ENCODE data around the gene FOXP1.

The FOXP1 gene

DNA sequence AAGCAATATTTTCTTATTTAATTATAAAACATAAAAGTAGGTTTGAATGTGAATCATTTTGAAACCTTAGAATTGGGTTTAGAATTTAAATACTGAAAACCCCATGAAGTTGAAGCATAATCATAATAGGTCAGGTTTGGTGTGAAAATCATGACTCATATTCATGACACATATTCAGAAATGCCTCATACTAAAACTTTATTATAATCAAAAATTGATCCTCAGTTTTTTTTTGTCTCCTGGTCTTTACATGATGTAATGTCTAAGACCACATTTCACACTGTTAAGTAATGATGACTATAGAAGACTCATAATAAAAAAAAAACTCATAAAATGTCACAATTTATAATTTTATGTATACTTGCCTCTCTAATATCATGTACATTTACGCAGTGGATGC lies 190.4 kb downstream of the FOXP1 start:
- Histone ChIP-seq H3K4me3 (ENCODE audit: low read length) (peak overlapping the region; percentile 23), H3K79me2 (ENCODE audit: low read length) (no peaks in the 10 kb centered on the region), H2AFZ (ENCODE audit: low read depth, low read length) (no peak overlapping the region), H3K27ac (ENCODE audit: low read length) (no peak overlapping the region), H3K4me2 (ENCODE audit: low read length) (peak overlapping the region; percentile 90), H4K20me1 (ENCODE audit: insufficient read depth, low read length) (0 out of 2 replicates have a peak, but pooled peaks cover 3% of the 10 kb centered on the region), H3K4me1 (ENCODE audit: low read length) (peaks cover 89% of the 10 kb centered on the region), H3K9me3 (ENCODE audit: insufficient read depth, low read length) (no peaks in the 10 kb centered on the region), H3K27me3 (ENCODE audit: low read depth, low read length) (peaks cover 50% of the 10 kb centered on the region), H3K9ac (ENCODE audit: low read length) (no peak overlapping the region), H3K36me3 (replicated peaks; ENCODE audit: low read depth, low read length) (no peaks in the 10 kb centered on the region)
- TF ChIP-seq EZH2phosphoT487 (IDR thresholded peaks at IDR 0.05; ENCODE audit: low read depth): peak; percentile 48; the same call in 1 of the 2 replicates
- TF ChIP-seq CTCF (IDR thresholded peaks at IDR 0.05; ENCODE audit: low read depth, low read length): no peak

DNA sequence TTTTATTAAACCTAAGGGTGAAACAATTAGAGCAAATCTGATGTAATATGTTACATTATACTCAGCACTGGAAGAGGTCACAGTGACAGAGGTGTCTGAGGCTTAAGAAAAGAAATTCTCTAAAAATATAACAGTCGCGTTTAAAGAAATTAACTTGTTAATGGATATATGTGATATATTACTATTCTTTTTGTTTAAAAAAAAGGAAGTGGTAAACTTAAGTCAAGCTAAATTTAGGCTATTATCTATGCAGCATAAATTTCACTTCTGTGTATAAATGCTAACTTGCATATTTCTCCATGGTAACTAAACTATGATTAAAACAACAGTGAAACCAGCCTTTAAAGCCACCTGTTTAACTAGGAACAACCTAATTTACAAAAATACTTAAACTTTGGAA lies 191.3 kb downstream of the FOXP1 start:
- H3K27ac ChIP-seq (ENCODE audit: low read length): peak overlapping the region; percentile 43
- H3K4me3 ChIP-seq (ENCODE audit: low read length): peak overlapping the region; percentile 66
- H2AFZ ChIP-seq (ENCODE audit: low read depth, low read length): no peak overlapping the region
- H3K9me3 ChIP-seq (ENCODE audit: insufficient read depth, low read length): no peaks in the 10 kb centered on the region
- peaks cover 52% of the 10 kb centered on the region for H3K27me3 ChIP-seq (ENCODE audit: low read depth, low read length)
- peak overlapping the region; percentile 90 for H3K4me2 ChIP-seq (ENCODE audit: low read length)
- TF ChIP-seq EZH2phosphoT487 (IDR thresholded peaks at IDR 0.05; ENCODE audit: low read depth): no peak
- no peak for TF ChIP-seq CTCF (IDR thresholded peaks at IDR 0.05; ENCODE audit: low read depth, low read length)
- no peaks in the 10 kb centered on the region for H3K79me2 ChIP-seq (ENCODE audit: low read length)
- H3K9ac ChIP-seq (ENCODE audit: low read length): peak overlapping the region; percentile 18; the same call in 1 of the 2 replicates
- H3K4me1 ChIP-seq (ENCODE audit: low read length): peaks cover 83% of the 10 kb centered on the region
- H4K20me1 ChIP-seq (ENCODE audit: insufficient read depth, low read length): 0 out of 2 replicates have a peak, but pooled peaks cover 3% of the 10 kb centered on the region
- H3K36me3 ChIP-seq (replicated peaks; ENCODE audit: low read depth, low read length): no peaks in the 10 kb centered on the region

GRCh38 chr3:71391361-71391760 lies 192.2 kb downstream of the FOXP1 start:
- Histone ChIP-seq H3K27ac (ENCODE audit: low read length) (no peak overlapping the region; the same call in 1 of the 2 replicates), H2AFZ (ENCODE audit: low read depth, low read length) (no peak overlapping the region), H3K4me2 (ENCODE audit: low read length) (peak overlapping the region; percentile 90), H3K4me1 (ENCODE audit: low read length) (peaks cover 78% of the 10 kb centered on the region), H3K4me3 (ENCODE audit: low read length) (peak overlapping the region; percentile 47), H4K20me1 (ENCODE audit: insufficient read depth, low read length) (0 out of 2 replicates have a peak, but pooled peaks cover 1% of the 10 kb centered on the region), H3K9ac (ENCODE audit: low read length) (no peak overlapping the region), H3K36me3 (replicated peaks; ENCODE audit: low read depth, low read length) (no peaks in the 10 kb centered on the region), H3K79me2 (ENCODE audit: low read length) (no peaks in the 10 kb centered on the region), H3K9me3 (ENCODE audit: insufficient read depth, low read length) (no peaks in the 10 kb centered on the region), H3K27me3 (ENCODE audit: low read depth, low read length) (peaks cover 52% of the 10 kb centered on the region)
- TF ChIP-seq CTCF (IDR thresholded peaks at IDR 0.05; ENCODE audit: low read depth, low read length): no peak
- TF ChIP-seq EZH2phosphoT487 (IDR thresholded peaks at IDR 0.05; ENCODE audit: low read depth): no peak

- H3K4me3 ChIP-seq (ENCODE audit: low read length): peak overlapping the region; percentile 23
- no peaks in the 10 kb centered on the region for H3K9me3 ChIP-seq (ENCODE audit: insufficient read depth, low read length)
- no peaks in the 10 kb centered on the region for H3K36me3 ChIP-seq (replicated peaks; ENCODE audit: low read depth, low read length)
- H3K4me2 ChIP-seq (ENCODE audit: low read length): peak overlapping the region; percentile 90
- no peak for TF ChIP-seq EZH2phosphoT487 (IDR thresholded peaks at IDR 0.05; ENCODE audit: low read depth)
- no peak for TF ChIP-seq CTCF (IDR thresholded peaks at IDR 0.05; ENCODE audit: low read depth, low read length)
- H3K27ac ChIP-seq (ENCODE audit: low read length): no peak overlapping the region
- H3K9ac ChIP-seq (ENCODE audit: low read length): no peak overlapping the region
- H3K4me1 ChIP-seq (ENCODE audit: low read length): peaks cover 66% of the 10 kb centered on the region
- H2AFZ ChIP-seq (ENCODE audit: low read depth, low read length): no peak overlapping the region
- H4K20me1 ChIP-seq (ENCODE audit: insufficient read depth, low read length): no peaks in the 10 kb centered on the region
- H3K79me2 ChIP-seq (ENCODE audit: low read length): no peaks in the 10 kb centered on the region
- H3K27me3 ChIP-seq (ENCODE audit: low read depth, low read length): peaks cover 51% of the 10 kb centered on the region
Measured at GRCh38 chr3:71389911-71390573, 193.5 kb downstream of the FOXP1 start.

Measured in OCI-LY3 (cell line).